Left forelimb (tissue), 1 donor: ENCODE measurements around the gene EXOC6B.

Experiments used
- DNase-seq: peaks from one replicate; pipeline ENCODE4 v3.0.0-alpha.2; 2018; ENCODE audit warnings: low spot score

EXOC6B gene

GRCh38 chr2:72789241-72789640 lies 36.6 kb downstream of the EXOC6B start:
- DNase-seq = no peak

DNA sequence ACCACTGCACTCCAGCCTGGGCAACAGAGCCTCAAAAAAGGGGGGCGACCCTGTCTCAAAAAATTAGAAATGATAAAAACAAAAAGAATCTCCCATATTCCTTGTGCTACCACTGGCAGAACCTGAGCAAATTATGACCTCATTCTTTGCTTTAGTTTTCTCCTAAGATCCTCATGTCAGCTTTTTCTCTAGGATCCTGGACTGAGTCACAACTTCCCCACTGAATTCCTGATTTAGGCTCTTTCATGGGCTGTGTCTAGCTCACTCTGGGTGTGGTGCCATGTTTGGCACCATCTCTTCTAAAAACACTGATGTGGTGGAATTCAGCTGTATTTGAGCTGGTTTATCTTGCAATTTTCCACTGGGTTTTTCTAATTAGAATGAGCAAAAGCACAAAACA lies 37.1 kb downstream of the EXOC6B start:
- DNase-seq = no peak

GRCh38 chr2:72785517-72785916 lies 40.3 kb downstream of the EXOC6B start:
- DNase-seq = no peak

- no peak for DNase-seq
Measured at GRCh38 chr2:72782520-72782919, 43.3 kb downstream of the EXOC6B start.

- DNase-seq = no peak
Measured at GRCh38 chr2:72781480-72781879, 44.4 kb downstream of the EXOC6B start.

- no peak for DNase-seq
Measured at GRCh38 chr2:72780477-72780876, 45.4 kb downstream of the EXOC6B start.

- DNase-seq = no peak
Measured at GRCh38 chr2:72779495-72779894, 46.3 kb downstream of the EXOC6B start.

- DNase-seq = no peak
Measured at GRCh38 chr2:72778410-72778809, 47.4 kb downstream of the EXOC6B start.

DNA sequence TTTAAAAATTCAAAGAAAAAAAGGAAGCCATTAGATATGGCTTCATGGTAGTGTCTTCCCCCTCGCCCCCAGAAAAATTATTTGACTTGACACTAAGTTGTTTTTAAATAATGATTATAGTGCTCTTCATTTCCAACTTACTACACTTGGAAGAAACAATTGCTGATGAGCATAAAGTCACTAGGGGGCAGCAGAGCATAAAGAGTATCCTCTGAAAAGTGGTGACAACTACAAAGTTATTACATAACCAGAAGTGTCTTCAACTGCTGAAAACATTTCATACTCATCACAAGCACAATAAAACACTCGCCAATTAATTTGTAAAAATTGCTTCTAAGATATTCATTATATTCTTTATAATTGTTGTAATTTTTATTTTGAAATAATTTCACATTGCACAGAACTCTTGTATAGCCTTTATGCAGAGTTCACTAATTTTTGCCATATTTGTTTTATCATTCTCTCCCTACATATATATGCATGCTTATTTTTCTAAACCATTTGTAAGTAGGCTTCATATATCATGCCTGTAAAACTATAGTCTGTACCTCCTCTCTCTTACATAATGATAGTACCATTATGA lies 54.9 kb downstream of the EXOC6B start:
- no peak for DNase-seq

DNA sequence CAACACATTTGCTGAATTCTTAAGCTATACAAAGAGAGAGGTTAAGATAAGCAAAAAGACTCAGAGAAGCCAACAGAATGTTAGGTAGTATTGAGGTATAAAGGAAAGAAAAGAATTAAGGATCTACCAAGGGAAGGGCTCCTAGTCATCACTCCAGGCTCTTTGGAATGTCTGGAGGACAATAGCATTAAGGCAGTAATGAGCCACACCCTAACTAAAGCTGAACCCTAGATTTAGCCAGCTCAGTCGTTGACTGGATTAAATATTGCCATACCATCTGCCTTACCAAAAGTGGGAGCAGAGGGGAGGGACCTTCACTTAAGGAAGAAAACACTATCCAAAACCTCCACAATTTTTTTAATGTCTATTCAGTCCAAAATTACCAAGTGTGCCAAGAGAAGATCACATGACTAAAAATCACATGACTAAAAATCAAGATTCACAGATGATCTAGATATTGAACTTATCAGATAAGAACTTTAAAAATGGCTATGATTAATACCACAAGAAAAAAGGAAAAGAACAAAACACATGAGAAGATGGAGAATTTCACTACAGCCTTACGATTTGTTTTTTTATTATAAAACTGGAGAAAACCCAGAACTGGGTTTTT lies 59.7 kb downstream of the EXOC6B start:
- DNase-seq = no peak

- no peak for DNase-seq
Measured at GRCh38 chr2:72762276-72762675, 63.6 kb downstream of the EXOC6B start.

- no peak for DNase-seq
Measured at GRCh38 chr2:72759755-72760154, 66.1 kb downstream of the EXOC6B start.

DNA sequence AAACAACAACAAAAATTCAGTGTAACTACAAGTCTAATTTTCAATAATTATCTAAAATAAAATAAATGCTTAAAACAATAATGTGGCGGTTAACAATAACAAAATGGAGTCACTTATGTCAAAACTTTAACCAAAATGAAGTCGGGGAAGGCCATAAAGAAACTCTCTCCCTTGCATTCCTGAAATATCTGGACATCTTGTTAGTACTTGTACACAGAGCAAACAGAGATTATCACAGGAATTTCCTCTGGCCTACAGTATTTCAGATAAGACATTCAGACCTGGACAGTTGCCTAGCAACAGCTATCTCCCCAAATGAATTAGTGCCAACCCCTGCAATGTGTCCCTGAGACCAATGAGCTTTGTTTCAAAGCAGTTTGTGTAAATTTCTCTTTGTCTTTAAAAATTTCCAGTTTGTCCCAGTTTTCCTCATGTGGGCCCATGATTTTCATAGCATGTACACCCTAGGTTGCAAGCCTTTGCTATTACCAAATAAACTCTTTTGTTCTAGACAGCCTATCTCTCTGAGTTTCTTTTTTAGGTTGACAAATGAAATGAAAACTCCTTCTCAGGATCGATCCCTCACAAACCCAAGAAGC lies 68.6 kb downstream of the EXOC6B start:
- no peak for DNase-seq

GRCh38 chr2:72755647-72756423 lies 70.0 kb downstream of the EXOC6B start:
- DNase-seq = no peak

- no peak for DNase-seq
Measured at GRCh38 chr2:72754628-72755320, 71.1 kb downstream of the EXOC6B start.

- DNase-seq = no peak
Measured at GRCh38 chr2:72750977-72751639, 74.7 kb downstream of the EXOC6B start.

DNA sequence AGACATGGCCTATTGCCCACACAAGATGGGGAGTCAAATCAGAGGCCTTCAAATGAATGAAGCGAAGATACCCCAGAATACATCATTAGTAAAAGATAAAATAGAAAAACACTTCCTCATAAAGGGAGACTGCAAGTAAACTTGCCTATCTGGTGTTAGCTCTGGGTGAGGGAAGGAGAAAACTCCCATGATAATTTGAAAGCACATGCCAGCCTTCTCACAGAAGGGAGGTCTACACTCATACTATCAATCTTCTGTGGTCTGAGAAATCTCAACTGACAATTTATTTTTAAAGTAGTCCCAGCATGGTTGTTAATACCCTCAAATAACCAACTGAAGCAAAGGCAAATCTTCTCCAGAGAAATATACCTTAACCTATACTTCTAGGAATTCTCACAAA lies 75.4 kb downstream of the EXOC6B start:
- no peak for DNase-seq

DNA sequence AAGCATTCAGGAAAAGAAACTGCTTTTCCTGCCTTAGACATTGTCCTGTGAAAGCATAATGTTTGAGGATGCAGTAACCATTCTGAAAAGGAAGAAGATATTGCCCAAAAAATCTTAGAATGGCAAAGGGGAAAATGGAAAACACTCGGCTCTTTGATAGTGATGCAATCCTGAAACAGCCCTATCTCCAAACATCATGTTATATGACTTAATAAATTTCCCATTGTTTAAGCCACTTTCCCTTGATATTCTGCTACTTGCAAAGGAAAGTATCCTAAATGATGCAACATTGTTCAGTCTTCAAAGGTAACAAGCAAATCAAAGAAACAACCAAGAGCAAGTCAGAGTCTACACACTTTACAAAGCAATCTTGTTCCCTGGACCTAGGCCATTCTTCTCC lies 78.5 kb downstream of the EXOC6B start:
- DNase-seq = no peak

DNA sequence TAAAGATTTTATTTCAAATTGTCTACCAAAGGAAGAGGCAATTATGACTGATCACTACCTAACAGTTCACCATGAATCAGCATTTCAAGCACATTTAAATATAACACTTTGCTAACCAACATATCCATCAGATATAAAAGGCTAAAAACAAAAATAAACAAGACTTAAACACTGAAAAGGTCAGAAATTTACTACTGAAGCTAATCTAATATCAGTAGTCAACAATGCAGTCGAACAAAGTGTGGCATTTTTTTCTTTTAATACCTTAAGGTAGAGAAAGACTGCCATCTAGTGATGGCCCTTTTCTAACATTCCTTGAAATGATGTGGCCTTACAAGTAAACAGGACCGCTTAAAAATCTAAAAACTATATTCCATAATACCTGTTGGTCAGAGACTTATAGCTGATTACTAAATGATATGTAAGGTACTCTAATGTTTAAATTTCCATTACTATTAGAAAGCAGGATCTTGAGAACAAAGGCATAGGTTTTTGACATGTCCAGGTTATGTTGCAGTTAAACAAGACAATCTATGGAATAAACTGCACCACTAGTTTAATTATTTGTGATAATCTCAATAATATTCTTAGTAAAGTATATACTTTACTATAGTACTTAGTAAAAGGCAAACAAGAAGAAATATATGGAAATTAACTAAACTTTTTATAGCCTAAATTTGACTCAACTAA lies 80.0 kb downstream of the EXOC6B start:
- no peak for DNase-seq

GRCh38 chr2:72744049-72744448 lies 81.8 kb downstream of the EXOC6B start:
- no peak for DNase-seq

GRCh38 chr2:72743481-72743880 lies 82.4 kb downstream of the EXOC6B start:
- DNase-seq = no peak
